HEK293T (cell line): ENCODE results near the gene MPPE1.

ENCODE experiments used
- CTBP1 ChIP-seq: fragments of 450-650 bp; IDR thresholded peaks from 2 replicates; pipeline ENCODE4 v1.6.1; 2016; ENCODE audit warnings: borderline replicate concordance
- ELF4 ChIP-seq: fragments of 450-650 bp; IDR thresholded peaks from 2 replicates; pipeline ENCODE4 v1.6.1; 2017; ENCODE audit warnings: antibody characterized with exemption
- FOXA1 ChIP-seq: fragments of 450-650 bp; IDR thresholded peaks from 2 replicates; pipeline ENCODE4 v1.6.1; 2016; ENCODE audit warnings: mild to moderate bottlenecking
- FOXK2 ChIP-seq: fragments of 450-650 bp; IDR thresholded peaks from 2 replicates; pipeline ENCODE4 v1.6.1; 2016; ENCODE audit warnings: mild to moderate bottlenecking
- FOXM1 ChIP-seq: fragments of 450-650 bp; IDR thresholded peaks from 2 replicates; pipeline ENCODE4 v1.6.1; 2017; ENCODE audit warnings: mild to moderate bottlenecking, borderline replicate concordance
- HDGF ChIP-seq: fragments of 450-650 bp; IDR thresholded peaks from 2 replicates; pipeline ENCODE4 v1.6.1; 2017; ENCODE audit warnings: antibody characterized with exemption, borderline replicate concordance
- LEF1 ChIP-seq: fragments of 450-650 bp; IDR thresholded peaks from 2 replicates; pipeline ENCODE4 v1.6.1; 2017; ENCODE audit warnings: mild to moderate bottlenecking, borderline replicate concordance
- SP1 ChIP-seq: fragments of 450-650 bp; IDR thresholded peaks from 2 replicates; pipeline ENCODE4 v1.6.1; 2017
- TARDBP ChIP-seq: fragments of 450-650 bp; IDR thresholded peaks from 2 replicates; pipeline ENCODE4 v1.6.1; 2016
- ZNF384 ChIP-seq: fragments of 450-650 bp; IDR thresholded peaks from 2 replicates; pipeline ENCODE4 v1.6.1; 2016

GRCh38 chr18:11866764-11867163 is 41.4 kb downstream of the MPPE1 start:
- TF ChIP-seq HDGF: no peak
- no peak for TF ChIP-seq FOXA1
- no peak for TF ChIP-seq FOXK2
- TF ChIP-seq LEF1: no peak
- TF ChIP-seq TARDBP: no peak
- no peak for TF ChIP-seq ELF4
- TF ChIP-seq ZNF384: no peak
- no peak for TF ChIP-seq FOXM1
- no peak for TF ChIP-seq CTBP1
- TF ChIP-seq SP1: no peak
